NCI-H1105 treated with DMSO at 0.1 percent for 48 hours (cell line): Measurements from ENCODE around the gene STK39.

Experiments
- DNase-seq: peaks from one replicate; lab custom pipeline; 2025; lab: John Stamatoyannopoulos, UW

Gene STK39

DNA sequence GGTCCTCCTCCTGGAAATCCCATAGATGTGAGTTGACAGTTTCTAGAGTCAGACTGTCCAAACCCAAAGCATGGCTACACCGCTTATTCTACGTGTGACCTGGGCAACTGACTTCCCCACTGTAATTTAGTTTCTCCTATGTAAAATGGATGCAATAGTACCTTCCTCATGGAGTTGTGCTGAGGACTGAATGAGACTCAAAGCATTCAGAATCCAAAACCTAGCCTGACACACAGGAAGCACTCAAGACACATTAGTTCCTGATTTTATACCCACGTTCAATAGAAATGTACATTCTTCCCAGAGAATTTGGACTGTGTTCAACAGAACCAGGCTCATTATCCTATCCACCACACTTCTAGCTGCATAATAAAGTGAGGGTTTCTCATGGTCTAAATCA, 88.8 kb downstream of the STK39 start:
- DNase-seq, result no peak

DNA sequence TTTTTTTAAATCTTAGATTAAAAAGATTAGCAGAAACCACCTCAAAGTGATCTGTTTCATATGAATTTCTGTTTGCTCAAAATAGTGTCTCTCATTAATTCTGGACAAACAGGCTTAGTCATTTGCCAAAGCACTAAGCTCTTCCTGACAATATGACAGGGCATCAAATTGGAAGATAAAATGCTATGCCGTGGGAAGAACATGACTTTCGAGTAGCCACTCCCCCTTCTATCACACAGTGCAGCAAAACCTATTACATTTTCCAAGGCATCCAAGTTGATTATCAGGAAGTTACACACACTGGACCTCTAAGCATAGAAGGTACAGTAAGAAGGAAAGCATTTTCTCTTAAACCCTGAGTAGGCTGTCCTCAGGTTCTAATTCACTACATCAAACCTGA, 89.5 kb downstream of the STK39 start:
- no peak for DNase-seq

DNA sequence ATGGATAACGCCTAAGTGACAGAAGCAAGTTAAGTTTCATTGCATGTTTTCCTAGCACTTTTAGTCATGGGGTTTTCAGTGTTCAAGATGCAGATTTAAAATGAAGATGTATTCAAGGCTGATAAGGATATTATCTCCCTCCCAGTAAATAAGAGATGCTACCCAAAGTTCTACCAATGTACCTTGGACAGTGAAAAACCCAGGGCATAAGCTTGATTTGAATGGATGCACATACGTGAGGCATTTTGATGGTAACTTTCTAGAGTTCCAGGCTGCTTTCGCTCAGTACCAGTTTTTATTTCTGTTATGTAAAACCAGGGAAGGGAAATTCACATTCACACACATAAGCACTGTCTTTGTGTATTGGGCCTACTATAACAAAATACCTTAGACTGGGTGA, 90.3 kb downstream of the STK39 start:
- DNase-seq, result no peak

DNA sequence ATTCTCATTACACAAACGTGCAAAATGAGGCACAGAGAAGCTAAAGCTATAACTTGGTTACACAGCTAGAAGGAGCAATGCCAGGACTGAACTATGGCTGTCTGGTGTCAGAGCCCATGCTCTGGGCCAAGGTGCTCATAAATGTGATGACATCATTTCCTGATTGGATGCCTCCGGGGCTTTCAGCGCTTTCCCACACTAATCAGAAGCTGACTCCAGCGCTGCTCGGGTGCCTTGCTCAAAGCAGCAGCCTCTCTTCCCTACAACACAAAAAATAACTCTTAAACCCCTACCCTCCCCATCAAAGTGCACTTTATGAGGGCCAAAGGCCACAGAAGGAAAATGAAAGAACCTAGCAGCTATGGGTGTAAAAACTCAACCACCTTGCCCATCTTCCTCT, 90.7 kb downstream of the STK39 start:
- DNase-seq, result no peak

DNA sequence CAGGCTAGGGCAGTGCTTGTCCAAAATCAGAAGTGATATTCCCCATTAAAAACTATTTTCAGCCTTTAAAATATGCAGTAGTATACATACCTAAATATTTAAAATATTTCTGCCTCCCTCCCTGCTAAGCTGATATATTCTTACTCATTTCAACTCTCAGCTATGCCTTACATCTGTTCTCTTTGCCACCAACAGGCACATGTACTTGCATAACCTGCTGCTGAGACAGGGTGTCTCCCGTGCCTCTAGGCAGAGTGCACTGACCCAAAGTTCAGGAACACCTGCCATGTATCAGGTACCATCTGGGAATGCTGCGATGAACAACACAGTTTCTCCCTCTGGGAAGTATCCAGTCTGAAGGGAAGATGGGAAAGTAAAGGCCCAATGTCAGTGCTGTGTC, 91.7 kb downstream of the STK39 start:
- DNase-seq, result no peak

DNA sequence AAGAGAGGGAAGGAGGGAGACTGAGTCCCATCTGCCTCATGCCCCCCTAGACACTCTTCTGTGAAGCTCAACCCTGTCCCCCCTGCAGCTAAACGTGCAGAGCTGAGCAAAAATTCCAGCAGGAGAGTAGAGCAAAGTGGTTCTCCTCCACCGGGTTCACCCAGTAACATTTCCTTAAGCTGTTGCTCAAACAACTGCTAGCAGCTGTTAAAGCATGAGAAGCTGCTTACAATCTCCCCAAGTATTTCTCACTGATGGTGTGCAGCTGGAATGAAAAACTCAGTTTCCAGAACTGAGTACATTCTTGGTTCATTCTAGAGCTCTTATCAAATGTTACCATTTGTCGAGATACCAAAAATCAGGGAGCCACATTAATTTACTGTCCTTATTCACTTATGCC, 92.3 kb downstream of the STK39 start:
- no peak for DNase-seq

DNA sequence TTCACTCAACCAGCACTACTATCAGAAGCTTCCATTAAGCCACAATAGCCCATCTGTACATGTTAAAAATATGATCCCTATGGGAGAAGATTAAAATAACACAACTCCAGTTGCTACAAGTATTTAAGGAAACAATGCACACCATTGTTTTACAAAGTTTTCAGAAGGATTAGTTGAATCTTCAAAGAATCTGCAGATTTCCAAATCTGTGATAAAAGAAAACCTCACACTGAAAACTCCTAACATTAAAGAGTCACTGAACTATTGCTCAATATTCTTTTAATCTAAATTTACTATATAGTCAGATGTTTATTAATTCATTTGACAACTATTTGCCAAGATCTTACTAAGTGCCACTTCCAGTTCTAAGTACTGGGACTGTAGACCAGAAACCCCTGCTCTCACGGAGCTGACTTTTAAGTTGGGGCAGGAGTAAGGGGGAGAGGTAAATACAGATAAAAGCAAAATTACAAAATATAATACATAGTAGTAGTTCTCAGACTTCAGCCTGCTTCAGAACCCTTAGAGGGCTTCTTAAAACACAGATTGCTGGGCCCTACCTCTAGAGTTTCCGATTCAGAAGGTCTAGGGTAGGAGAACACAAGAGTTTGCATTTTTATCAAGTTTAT, 94.4 kb downstream of the STK39 start:
- DNase-seq, result no peak

DNA sequence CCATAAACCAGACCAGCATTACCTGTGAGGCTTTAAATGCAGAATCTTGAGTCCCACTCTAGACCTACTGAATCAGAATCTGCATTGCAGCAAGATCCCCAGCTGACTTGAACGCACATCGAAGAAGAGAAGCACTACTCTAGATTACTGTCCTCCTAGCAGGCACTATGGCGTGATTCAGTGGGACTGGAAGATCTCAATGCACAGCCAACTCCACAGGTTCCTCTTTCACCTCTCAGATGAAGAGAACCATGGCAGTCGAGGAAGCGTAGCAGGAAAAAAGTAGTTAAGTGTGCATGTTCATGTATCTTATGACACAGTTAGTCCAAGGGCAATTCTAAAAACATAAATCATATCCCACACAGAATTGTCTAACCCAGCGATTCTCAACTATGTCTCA, 97.4 kb downstream of the STK39 start:
- DNase-seq, result no peak

DNA sequence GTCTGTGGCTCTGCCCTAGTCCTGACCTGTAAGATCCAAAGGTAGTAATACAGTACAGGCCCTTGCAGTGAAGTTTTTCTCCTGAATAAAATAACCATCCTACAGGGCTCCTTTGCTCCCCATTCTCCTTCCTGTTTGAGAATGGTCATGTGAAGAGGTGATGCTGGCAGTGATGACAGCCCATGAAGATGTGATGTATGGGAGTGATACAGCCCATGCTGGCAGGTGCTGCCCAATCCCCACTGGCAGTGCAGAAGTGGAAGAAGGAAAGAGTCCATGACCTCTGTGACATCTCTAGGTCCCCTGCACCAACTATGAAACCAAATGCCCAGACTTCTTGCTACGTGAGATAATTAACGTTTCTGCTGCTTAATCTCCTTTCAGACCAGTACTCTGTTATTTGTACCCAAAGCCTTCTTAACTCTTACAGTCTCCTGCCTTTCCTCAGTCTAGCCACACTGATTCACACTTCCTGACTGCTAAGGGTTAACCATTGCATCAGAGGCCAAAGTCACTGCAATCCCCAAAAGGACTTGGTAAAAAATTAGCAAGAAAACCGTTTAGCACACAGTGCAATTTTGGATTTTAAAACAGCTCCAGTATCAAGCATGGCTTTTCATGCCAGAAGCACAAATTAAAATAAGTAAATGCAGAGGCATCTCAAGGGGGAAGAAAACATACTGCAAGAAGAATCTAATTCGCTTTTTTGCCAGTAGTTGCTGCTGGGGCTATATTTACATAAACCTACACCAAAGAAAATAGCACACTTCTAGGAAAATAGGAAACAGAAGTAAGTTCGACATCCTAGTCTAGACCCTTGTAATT, 98.0 kb downstream of the STK39 start:
- DNase-seq, result no peak

DNA sequence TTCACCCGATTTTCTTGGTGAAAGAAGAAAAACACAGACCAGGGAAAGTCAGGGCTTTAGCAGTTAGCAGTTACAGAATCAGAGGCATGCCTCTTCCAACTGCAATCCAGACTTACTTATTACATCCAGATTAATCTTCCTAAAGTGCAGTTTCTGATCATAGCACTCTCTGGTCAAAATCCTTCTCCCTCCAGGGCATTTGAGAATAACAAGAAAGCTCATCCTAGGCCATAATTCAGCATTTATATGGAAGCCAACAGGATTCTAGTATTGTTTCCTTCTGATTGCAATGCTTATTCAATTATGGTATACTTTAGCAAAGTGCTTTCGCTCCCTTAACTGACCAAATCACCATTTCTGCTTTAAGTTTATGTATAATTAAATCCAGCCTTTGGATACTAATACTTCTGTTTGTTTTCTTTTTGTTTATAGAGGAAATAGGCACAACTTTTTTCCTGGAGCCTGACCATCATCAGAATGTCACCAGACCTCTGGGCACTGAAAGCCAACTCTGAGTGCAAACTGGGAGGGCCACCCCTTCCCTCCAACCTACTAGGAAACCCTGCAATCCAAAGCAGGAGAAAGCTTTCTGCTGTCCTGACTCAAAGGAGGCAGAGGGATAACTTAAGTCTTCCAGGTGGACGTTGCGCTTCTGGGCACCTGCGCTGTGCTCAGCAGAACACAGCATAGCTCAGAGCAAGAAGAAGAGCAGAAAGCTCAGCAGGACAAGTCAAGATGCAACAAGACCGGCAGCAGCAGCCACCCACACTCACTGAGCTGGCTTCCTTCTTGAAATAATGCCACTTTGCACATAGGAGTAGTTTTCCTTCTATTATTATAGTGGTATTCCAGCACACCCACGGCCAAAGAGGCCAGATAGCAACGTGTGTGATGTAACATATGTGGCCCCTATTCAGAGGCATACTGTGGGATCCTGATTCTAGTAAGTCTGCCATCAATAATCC, 99.3 kb downstream of the STK39 start:
- DNase-seq, result no peak

DNA sequence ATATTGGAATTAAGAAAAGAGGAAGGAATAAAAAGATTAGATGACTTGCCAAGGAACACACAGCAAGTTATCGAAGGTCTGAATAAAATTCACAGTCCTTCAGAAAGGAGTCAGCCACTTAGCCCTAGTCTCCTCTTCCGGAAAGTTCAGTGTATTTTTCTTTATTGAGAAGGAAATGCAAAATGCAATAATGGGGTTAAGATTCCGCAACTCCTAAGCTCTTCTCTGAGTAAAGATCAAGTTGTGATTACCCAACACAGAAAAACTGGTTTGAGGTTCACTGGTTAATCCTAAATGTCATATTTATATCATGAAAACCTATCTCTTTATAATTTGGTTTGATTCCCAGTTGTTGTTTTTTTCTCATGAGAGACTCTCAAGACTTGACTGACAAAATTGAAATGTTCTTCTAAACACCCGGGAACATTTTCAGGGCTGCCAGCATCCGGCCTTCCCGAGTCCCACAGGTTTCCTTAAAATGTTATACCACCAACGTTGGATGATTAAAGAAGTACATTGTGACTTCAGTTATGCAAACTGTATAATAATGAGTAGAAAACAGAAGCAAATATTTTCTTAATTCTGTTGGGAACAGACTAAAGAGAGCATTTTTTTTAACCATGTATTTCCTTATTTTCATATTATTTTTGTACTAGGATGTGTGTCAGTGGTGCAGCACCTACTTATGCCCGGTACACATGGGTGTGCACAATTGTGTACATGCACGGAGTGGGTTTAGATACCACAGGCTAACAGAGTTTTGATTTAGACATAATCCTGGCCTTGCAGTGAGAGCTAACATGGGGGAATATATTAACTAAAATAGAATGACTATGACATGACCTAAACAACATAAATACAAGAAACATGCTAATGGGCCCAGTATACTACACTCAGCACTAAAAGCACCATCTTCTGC, 100.2 kb downstream of the STK39 start:
- no peak for DNase-seq

DNA sequence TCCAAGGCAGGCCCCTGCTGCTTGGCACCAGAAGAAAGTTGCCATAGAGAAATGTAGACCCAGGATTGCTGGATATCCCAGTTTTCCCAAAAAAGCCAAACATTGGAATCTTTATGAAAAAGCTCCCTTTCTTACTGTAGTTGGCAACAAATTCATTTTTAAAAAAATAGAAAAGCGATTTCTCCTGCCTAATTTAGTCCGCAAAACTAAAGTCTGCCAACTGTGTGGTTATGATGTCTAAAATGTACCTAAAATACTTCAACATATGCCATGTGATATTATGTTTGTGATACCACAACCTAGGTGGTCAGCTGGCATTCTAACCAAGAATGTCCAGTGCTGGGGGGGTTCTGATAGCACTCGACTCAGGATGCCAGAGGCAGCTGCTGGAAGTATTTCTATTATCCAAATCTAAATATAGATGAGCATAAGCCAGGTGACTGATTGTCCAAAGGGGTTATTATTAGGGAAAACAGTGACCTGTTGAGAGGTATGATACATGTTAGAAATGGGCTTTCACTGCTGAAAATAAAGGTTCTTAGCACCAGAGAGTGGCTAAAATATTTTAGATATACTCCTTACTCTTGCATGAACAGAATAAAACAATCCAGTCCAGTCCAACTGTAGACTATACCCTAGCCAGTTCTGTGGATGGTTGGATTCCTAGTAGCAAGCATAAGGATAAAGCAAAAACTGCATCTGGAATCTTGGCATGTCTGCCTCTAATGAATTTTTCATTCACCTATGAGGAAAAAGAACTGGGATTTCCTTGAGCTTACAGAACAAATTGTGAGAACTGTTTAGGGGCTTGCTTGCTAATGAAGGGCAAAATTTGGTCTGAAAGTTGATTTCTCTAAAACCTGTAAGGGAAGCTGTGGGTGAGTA, 101.7 kb downstream of the STK39 start:
- DNase-seq, result no peak

DNA sequence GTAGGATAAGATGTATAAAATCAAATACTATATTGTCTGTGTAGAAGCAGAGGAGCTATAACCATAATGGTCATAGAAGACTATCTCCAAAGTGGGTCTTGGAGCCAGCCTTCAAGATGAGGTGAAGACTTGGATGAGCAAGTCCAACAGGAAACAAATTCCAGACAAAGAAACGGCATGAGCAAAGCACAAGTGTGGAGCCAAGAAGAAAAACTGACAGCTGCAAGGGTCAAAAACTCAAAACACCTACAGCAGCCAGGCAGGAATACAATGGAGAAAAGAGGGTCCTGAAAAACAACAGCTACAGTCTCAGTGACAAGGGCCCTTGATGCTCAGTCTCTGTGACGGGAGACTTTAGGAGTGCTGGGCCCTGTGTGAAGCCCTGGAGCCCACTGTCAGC, 102.4 kb downstream of the STK39 start:
- no peak for DNase-seq

DNA sequence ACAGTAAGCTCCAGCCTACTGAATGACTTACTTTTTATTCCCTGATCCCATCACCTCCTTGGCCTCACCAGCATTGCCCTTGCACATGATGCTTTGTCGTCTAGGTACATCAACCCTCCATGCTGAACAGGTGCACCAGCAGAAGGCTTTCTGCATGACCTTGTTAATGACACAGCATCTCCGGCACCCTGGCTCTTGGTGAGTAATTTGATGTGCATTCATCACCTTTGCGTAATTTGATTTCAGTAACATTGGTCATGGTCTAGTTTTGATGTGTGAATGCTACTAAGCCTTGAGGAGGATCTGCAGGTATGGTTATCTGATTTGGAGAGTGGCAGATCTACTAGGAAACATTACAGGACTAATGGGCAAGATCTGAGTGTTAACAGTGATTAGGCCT, 103.6 kb downstream of the STK39 start:
- no peak for DNase-seq

DNA sequence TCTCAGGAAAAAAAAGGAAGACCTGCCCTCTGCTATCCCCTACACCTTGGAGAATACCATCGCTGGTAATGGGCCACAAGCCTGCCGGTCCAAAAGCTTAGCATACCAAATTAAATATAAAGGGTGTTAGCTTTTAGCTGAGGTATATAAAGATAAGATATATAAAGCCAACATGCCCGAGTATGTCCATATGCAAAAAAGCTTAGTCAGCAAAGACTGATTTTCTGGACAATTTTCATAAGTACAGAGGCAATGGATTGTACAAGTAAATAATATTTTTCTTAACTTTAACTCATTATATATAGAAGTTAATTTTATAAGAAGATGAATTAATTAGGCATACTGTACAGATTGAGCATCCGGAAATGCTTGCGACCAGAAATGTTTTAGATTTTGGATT, 106.5 kb downstream of the STK39 start:
- no peak for DNase-seq

DNA sequence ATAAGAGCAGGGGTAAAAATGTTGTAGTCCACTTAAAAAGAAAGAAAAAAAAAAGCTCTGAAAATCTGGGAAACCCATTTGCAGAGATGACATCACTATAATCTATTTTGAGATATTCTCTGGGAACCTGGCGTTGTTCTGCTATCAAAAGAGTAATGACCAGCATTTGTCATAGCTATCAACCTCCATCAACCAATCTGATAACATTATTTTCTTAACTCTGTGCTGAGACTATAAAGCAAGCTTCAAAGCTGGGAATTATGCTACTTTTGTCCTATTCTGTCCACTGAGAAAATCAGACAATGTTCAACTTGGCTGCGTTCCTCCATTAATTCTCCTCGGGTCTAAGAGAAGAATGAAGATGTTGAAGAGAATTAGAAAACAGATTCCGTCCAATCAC, 107.5 kb downstream of the STK39 start:
- no peak for DNase-seq

DNA sequence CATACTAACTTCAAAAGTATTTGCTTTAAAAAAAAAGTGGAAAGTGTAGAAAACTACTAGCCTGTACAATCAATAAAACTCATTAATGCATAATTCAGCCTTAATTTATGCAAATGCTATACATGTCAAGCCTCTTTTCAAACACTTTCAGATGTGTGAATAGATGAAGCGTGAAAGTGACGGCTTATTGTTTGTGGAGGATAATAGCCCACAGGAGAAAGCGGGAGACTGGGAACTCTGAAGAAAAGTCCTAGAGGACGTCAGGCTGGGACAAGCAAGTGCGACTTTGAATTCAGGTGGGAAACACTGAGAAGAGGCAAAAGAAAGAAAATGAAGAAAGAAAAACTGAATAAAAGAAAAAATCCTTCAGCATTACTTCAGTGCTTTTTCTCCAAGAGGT, 108.5 kb downstream of the STK39 start:
- no peak for DNase-seq

DNA sequence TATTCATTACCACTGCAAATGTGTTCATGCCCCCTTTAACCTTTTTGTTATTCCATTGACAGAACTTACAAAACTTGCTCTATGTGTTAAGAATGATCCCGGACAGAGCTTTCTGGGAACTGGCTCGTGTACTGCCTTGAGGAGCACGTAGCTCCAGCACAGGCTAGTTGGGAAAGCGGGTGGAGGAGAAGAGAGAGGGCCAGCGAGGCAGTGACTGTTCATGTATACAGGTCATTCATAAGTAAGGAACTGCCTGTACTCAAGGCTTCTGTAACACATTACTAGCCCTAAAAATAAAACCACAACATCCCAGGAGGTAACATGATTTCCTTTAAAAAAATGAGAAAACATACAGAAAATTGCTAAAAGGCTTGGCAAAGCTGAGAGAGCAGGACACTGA, 109.0 kb downstream of the STK39 start:
- DNase-seq, result no peak

DNA sequence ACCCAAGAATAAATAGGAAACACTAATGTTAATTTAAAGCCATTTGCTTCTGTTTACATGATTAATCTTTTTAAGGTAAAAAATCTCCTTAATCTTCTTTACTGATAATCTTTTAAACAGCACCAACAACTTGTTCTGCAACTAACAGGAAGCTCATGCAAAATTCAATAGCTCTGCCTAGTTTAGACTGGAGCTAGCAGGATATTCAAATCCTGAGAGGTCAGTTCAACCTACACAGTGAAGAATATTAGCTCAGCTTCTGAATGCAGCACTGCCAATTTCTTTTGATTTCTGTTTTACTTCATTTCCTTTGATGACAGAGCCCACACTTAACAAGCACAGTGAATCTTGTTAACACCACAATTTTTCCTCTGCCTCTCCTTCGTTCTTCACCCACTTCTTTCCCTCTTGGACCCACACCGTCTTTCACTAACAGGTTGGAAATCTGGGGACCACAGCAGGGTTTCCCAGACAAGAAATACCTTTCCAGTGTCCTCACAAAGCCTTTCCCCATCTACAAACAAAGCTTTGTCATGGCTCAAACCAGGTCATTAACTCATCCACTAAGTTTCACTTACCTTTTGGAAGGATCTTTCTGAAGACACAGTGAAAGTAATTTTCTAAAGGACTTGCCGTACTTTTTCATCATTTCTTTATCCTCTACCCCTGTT, 109.8 kb downstream of the STK39 start:
- no peak for DNase-seq

DNA sequence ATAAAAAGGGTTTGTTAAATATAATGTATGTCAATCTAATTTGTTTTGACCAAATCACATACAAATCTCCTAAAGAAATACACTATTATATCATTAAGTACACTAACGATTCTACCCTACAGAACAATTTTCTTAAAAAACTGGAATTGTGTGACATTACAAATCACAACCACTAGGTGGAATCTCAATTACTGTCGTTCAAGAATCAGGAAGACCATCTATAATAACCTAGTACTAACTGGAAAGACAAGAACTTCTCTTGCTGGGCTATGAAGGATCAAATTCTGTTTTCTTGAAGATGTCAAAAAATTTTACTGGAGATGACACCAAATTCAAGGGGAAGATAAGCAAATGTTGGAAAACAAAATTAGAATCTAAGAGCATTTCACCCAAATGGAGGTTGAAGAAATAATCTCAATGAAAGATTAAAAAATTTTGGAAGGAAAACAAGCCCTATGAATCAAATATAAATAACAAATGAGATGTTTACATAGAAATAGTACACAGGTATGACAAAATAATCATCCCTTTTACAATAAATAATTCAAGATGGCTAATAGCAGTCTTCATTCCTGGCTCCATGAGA, 110.9 kb downstream of the STK39 start:
- DNase-seq, result peak; percentile 41
